Fibroblast of skin of left quadriceps (primary cell): ENCODE measurements around the gene ZHX3.
A peak's percentile ranks its signal among the peaks of the same experiment; 100 is the strongest.

Experiments used
- DNase-seq, 2 experiments: peaks; one replicate each; pipeline ENCODE4 v3.0.0-alpha.2; 2013; ENCODE audit warnings: low read depth in 2 of 2

ZHX3 gene

DNA sequence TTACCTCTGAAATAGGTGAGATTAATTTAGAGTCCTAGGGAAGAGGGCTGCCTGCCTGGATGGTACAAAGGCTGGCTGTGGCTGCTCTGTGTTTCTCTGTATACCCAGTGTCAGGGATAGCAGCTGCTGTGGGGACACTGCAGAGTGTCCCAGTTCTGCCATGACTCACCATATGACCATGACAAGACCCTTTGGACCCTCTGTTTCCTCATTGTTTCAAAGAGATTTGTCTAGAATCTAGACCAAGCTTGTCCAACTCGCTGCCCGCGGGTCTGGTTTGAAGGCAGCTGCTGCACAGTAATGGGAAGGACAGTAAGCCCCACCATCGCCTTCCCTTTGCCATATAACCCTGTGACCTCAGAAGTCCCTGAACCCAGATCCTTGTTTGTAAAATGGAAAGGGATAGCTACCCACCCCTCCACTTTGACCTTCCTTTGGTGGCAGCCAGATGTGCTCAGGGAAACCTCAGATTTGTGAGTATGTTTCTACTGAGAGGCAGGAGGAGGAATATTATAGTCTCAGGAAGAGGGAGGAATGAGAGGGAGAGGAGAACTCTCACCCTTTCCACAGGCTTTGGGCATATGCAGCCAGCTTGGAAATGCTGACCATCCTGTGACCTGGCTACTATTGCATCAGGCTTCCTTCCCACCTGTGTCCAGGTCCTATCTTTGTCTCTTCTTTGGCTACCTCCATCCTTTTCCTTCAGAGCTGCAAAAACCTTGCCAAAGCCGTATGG, 166.2 kb downstream of the ZHX3 start:
- no peak for DNase-seq

- DNase-seq: no peak
Measured at GRCh38 chr20:41150664-41151063, 166.9 kb downstream of the ZHX3 start.

DNA sequence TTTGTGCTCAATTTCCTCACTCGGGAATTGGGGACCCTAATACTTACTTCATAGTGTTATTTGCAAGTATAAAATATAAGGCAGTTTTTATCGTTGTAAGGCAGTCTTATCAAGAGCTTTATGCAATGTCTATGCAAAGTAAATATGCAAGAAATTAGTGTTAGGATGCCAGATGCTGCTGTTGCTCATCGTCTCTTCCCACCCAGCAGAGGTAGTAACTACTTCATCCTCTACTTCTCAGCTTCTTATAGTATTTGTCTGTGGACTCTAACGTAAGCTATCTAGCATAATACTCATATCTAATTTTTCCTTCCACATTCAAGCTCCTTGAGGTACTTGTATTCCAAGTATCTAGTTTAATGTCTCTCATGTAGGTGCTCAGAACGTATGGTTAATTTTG, 168.6 kb downstream of the ZHX3 start:
- no peak for DNase-seq

GRCh38 chr20:41147767-41148191, 169.8 kb downstream of the ZHX3 start:
- DNase-seq: no peak

GRCh38 chr20:41145821-41146620, 171.5 kb downstream of the ZHX3 start:
- DNase-seq: no peak

- no peak for DNase-seq
Measured at GRCh38 chr20:41145317-41145716, 172.2 kb downstream of the ZHX3 start.

- no peak for DNase-seq
Measured at GRCh38 chr20:41143354-41143753, 174.2 kb downstream of the ZHX3 start.

DNA sequence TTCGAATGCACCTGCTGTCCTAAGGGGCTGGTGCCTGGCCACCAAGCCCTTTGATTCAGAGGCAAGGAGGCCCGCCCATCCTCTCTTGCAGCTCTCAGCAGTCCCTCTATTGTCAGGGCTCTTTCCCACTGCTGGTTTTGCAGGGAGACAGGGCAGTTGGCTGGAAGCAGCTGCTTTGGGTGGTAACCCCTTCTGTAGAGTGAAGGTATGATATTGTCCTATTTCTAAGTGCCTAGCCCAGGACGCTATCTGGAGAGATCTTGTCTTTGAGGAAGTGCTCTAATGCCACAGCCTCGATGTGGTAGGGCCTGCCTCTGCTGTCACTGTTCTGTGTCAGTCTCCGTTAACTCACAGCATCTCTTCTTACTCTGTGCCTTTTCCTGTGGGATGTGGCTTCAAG, 174.6 kb downstream of the ZHX3 start:
- DNase-seq: no peak

DNA sequence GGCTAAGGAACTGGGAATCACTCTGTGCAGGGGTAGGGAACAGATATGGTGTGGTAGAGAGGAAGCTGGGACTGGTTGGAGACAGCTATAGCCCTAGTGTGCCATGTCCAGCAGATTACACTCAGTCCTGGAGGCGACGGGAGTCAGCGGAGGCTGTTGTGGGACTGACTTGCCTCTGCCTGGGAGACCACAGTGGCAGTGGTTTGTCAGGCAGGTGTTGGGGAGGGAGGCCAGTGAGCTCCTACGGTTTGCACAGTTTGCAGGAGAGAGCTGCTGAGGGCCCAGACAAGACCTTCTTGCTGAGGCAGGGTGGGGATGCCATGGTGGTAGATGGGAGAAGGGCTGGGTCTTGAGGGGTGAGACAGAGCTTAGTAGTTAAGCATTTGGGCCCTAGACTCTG, 175.3 kb downstream of the ZHX3 start:
- no peak for DNase-seq

GRCh38 chr20:41141153-41141815, 176.2 kb downstream of the ZHX3 start:
- no peak for DNase-seq

DNA sequence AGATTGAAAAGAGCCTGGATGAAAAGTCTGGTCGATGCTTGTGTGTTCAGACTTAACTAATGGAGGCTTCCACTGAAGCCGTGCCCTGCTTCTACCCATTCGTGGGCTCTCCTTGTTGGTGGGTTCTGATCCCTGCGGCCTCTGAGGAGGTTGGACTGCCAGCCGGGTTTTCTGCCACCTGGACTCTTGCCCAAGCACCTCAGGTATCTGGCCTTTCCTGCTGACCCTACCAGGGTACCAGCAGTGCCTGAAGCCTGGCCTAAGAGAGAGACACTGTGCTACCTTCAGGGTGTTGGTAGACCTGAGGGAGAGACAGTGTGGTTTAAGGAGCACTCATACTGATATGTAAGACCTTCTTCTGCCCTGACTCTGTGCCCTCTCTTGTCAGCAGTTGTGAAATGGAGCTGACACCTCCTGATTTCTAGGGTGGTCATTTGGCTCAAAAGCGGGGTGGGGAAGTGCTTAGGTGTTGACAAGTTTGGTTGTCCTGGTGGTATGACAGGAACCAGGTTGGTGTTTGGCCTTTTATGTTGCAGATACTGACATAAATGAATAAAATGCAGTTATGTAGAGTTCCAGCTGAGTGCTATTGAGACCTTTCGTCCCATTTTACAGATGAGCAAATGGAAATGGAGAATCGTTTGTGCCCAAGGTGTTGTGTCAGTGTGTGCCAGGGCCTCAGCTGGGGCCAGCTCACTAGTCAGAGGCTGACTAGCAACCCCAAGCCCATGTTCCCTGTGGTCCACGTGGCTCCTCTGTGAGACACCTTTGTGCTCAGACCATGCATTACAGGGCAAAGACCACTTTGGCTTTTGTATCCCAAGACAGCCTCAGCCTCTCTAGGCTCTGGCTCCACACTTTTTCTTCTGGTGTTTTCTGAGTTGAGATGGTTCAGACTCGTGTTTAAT, 177.1 kb downstream of the ZHX3 start:
- DNase-seq: no peak

- no peak for DNase-seq
Measured at GRCh38 chr20:41139227-41140093, 178.1 kb downstream of the ZHX3 start.

- no peak for DNase-seq
Measured at GRCh38 chr20:41138475-41139226, 178.9 kb downstream of the ZHX3 start.

DNA sequence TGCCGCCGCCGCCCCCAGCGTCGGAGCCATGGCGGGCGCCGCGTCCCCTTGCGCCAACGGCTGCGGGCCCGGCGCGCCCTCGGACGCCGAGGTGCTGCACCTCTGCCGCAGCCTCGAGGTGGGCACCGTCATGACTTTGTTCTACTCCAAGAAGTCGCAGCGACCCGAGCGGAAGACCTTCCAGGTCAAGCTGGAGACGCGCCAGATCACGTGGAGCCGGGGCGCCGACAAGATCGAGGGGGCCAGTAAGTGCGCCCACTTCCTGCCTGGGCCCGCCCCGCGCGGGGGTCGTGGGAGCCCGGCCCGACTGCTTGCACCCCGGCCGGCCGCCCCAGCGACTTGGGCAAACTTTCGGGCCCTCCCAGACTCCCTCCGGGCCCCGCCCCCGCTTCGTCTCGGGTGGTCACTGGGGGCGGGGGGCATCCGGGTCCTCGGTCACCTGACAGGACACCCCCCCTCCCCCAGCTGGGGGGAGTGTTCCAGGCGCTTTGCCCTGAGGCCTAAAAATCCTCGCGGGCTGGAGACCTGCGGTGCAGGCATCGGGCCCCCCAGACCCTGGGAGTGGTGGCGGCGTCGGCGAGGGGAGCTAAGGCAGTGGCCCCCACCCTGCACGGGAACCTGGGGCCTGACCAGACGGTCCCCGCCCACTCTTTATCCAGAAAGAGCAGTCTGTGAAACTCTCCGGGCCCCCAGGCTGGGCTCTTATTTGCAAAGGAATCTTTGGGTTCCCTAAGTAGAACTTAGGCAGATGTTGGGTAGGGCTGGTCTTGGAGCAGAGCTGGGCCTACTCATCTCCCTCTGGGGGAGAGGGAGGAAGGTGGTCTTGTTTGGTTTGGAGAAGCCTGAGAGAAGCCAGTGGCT, 179.7 kb downstream of the ZHX3 start:
- DNase-seq: peak; percentile 40 to 53

GRCh38 chr20:41136680-41137613, 180.6 kb downstream of the ZHX3 start, which contains the start of gene PLCG1:
Gene PLCG1 (plus strand): TSS chr20:41137543. CDS start chr20:41137642, 99 bp downstream.
- DNase-seq: peak; percentile 63 to 69

- no peak for DNase-seq
Measured at GRCh38 chr20:41135888-41136679, 181.4 kb downstream of the ZHX3 start.
